Loucy (cell line): ENCODE data around the gene MISP.

Source experiments
- CTCF ChIP-seq: fragments of 200-600 bp; sonication (generic); conservative IDR thresholded peaks from 2 replicates; pipeline ENCODE4 v1.5.1; 2014; ENCODE audit warnings: mild to moderate bottlenecking, antibody characterized with exemption, low read length
- EZH2phosphoT487 ChIP-seq: fragments of 200-600 bp; IDR thresholded peaks from 2 replicates; pipeline ENCODE4 v1.6.1; 2018; ENCODE audit warnings: antibody characterized with exemption, mild to moderate bottlenecking, moderate library complexity, borderline replicate concordance

GRCh38 chr19:812747-813218 lies 61.9 kb downstream of the MISP start:
- TF ChIP-seq CTCF (no peak), EZH2phosphoT487 (no peak)
